Left renal pelvis (tissue), 4 donors: Measurements from ENCODE around the gene TMX2. TPM values are rescaled to one million over a fixed set of nuclear protein-coding genes. Genes with fewer than 3 reads are reported as not detected.

ENCODE experiments used
- DNase-seq, 4 donors: peaks; one replicate each; pipeline ENCODE4 v3.0.0-alpha.2; 2013; ENCODE audit warnings: low read depth in 4 of 4, low spot score in 3 of 4
- polyA plus RNA-seq, 4 donors: library from polyadenylated mRNA; unstranded; fragments of 120-200 nt; gene quantifications; one replicate each; pipeline ENCODE4 v1.2.1, GENCODE V29; 2013; ENCODE audit not compliant: insufficient read length in 4 of 4

Gene TMX2
- polyA plus RNA-seq, 4 donors: 81.6 to 126 (median 117) TPM

DNA sequence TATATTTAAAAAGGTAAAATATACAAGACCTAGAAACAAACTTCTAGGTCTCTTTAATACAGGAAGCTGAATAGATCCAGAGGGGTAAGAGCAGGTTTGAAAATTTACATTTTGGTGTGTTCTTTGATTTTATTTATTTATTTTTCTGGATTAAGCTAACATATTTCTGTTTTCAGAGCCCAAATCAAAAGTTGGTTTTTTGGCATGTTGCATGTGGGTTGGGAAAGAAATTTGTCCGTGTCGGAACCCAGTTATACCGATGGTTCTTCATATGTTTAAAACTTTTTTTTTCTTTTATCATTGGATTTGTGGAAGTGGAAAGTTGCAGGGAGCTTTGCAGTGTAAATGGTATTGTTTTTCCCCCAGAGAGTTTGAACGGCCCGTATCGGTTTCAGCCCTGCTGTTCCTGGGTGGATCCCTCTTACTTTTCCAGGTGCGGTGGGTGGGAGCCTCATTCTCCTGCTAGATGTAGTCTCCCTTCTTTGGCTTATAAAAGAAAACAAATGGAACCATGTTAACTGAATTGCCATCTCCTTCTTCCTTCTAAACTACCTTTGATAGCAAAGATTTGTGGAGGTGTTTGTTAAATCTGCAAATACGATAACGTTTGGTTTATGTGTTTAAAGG lies 50.0 kb downstream of the TMX2 start:
- DNase-seq: no peak

DNA sequence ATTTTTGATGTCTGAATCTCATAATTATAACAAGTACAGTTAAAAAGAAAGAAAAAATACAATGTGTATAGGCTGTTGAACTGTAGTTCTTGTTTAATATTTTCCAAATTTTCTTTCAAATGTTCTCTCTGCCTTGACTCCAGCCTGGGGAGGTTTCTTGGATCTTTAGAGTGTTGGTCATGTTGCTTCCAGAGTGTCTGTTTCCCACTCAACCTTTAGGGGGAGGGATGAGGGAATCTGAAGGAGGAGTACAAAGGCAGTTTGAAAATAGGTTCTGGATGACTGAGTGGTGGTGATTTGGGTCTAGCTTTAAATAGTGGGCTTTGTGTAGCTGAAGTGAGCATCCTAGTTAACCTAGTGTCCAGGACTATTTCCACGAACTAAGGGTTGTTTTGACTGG lies 51.2 kb downstream of the TMX2 start:
- DNase-seq: no peak

DNA sequence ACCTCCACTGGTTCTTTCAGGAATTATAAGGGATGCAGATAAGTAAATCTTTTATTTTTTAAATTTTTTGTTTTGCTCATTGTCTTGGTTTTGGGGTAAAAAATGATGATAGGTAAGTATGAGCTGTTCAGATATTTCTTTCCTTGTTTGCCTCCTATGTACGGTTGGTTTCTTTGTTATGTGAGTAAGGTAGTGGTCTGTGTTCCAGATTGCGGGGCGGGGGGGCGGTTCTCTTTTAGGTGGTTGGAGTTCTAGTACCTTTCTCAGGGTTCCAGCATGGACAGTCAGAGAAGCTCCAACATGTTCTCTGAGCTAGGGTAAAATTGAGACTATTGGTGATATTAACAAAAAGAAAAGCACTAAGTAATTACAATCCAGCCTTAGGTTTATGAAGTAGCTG lies 51.6 kb downstream of the TMX2 start:
- no peak for DNase-seq

DNA sequence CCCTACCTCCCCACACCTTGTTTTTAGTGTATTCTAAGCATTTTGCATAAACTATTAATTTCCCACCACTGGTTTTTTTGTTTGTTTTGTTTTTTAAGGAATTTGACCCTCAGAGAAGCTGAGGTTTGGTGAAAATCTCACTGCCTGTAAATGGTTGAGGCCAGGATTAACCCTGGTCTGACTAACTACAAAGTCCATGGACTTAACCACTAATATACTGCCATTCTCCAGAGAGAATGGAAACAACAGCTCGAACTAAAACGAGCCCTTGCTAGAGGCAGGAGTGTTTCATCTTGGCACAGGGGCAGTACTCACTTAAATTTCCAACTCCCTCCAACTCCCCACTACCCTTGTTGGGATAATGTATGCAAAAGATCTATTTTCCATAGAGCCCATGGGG lies 52.2 kb downstream of the TMX2 start:
- DNase-seq: no peak

DNA sequence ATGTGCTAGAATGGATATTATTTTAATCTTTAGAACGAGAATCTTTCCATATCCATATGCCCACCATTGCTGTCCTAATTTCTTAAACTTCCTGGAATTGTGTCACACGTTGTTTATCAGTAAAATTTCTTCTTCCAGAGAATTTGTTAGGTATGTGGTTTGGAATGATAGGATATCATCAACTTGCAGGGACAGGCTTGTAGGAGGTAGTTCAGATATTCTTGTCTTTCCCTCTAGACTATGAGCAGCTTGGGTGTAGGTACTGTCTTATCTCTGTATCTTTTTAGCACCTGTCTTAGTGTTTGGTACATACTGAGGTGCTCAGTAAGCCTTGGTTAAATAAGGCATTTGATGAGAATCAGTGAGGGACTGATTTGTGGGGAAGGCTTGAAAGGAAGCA lies 52.6 kb downstream of the TMX2 start:
- DNase-seq: no peak

DNA sequence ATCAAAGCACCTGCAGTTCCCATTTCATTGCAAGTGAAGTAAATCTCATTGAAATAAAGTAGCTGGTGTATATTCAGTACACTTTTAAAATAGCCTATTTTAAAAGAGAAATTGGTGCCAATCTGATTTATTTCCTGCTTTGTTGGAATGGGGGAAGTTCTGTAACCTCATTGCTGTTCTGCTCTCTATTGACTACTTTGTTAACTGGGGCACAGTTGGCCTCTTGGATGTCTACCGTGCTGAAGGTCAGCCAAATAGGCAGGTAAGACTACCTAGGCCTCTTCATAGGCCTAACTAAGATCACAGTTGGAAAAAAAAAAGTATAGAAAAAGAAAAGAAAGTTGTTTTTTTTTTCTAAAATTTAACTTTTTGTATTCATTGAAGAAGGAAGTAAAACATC lies 58.4 kb downstream of the TMX2 start:
- no peak for DNase-seq

DNA sequence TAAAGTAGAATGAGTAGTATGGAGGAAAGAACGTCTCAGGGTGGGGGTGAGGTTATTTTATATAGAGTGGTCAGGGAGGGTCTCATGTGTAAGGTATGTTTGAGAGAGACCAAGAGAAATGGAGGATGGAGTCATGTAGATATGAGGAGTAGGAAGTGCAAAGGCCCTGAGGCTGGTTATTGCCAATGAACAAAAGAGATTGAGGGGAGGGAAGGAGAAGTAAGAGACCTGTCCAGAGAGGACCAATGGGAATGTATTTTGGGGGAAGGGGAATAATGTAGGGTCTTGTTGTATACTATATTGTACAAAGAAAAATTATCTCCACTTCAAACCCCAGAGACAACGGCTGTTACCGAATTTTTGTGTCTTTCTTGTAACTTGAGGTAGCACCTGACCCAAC lies 59.0 kb downstream of the TMX2 start:
- DNase-seq: no peak

DNA sequence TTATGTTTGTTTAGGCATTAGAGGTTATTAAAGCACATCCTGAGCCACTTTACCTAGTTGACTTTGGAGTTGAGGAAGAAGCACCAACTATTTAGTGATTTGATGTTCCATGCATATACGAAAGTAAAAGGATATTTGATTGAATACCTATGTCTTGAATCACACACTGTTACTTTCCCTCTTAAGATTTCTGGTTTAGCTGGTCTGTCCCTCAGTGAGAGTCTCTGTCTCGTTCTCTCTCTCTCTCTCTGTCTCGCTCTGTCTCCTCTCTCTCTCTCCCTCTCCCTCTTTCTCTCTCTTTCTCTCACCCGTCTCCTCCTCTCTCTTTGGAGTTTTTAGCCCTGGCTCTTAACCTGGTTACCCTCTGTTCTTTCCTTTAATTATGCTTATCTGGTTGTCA lies 60.2 kb downstream of the TMX2 start:
- DNase-seq: no peak

DNA sequence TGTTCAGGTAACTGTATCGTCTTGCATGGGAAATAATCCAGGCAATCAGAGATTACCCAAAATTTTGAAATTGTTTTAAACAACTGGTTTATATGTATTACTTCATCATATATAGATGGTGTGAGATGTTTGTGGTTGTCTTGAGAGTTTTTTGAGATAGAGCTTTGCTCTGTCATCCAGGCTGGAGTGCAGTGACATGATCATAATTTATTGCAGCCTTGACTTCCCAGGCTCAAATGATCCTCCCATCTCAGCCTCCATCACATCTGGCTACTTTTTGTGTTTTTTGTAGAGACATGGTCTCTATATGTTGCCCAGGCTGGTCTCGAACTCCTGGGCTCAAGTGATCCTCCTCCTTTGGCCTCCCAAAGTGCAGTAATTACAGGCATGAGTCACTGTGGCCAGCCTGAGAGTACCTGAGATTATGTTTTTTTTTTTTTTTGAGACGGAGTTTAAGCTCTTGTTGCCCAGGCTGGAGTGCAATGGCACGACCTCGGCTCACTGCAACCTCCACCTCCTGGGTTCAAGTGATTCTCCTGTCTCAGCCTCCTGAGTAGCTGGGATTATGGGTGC lies 60.7 kb downstream of the TMX2 start:
- no peak for DNase-seq

DNA sequence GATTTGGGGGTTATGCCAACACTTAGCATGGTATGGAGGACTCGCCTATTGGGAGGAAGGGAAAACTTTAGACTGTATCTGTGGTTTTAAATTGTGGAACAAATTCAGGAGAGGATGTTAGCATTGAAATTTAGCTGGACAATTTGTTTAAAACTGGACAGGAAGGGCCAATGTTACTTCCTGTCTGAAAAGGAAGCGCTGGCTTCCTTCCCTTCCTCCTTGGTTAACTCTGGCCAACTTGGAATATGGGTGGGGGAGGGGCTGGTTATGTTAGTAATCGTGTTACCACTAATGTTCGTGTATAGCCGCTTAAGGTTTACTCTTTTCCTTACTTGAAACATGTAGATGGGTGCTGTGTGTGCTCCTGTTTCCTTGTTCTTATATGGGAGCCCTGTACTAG lies 63.1 kb downstream of the TMX2 start:
- no peak for DNase-seq

DNA sequence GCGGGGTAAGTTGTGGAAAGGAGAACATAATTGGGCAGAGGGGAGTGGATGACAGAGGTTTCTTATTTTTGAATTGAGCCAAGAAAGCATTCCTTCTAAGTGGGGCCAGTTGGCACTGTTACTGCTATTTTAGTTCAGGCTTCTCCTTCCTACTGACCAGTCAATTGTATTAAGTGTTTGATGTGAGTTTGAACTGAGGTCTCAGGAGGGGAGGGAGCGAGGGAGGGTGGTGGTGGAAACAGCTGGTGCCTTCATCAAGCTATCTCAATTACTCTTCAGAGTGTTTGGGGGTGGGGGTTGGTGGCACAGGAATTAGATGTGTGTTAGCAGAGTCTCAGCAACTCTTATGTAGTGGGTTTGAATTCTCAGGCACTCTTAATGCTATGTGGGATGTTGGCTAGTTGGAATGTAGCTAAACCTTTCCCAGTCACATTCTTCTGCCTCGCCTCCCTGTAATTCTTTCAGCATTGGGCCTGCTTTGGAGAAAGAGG lies 63.7 kb downstream of the TMX2 start:
- no peak for DNase-seq

DNA sequence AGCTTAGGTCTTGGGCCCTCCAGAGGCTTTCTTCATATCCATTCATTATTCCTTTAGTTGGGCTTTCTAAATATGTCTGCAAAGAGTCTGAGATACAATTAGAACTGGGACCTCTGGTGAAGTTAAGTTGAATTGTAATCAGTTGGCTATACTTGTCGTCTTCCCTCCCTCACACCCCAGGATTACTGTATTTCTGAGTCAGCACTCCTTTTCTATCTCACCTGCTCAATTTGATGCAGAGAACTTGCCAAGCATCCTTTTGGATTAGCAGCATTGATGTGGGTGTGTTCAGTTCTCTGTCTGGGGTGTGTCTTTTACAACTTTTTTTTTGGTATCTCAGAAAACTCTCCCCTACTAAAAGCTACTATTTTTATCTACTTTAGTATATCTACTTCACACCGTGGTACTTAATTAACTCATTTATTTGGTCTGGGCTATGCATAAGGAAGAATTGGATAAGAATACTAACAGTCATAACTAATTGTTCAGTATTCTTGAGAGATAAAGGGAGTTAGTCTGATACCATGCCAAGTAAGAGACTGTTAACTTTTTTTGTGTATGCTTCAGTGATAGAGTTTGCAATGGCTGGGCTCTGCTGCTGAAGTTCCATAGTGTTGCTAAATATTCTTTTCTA lies 64.3 kb downstream of the TMX2 start:
- DNase-seq: no peak

DNA sequence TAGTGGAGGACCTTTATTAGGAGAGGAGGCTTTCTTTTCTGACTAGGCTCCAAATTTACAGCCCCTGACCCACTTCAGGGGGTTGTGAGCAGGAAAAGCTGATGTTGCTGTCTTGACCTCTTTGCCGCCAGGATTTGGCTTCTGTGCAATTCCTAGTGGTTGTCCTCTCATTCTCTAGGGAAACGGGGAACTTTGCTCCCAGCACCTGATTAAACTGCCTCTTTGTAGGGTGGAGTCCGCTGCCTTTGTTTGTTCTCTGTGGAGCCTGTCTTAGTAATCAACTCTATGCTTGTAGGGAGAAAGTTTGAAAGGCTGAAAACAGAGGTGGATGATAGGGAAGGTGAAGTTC lies 65.5 kb downstream of the TMX2 start:
- DNase-seq: no peak

DNA sequence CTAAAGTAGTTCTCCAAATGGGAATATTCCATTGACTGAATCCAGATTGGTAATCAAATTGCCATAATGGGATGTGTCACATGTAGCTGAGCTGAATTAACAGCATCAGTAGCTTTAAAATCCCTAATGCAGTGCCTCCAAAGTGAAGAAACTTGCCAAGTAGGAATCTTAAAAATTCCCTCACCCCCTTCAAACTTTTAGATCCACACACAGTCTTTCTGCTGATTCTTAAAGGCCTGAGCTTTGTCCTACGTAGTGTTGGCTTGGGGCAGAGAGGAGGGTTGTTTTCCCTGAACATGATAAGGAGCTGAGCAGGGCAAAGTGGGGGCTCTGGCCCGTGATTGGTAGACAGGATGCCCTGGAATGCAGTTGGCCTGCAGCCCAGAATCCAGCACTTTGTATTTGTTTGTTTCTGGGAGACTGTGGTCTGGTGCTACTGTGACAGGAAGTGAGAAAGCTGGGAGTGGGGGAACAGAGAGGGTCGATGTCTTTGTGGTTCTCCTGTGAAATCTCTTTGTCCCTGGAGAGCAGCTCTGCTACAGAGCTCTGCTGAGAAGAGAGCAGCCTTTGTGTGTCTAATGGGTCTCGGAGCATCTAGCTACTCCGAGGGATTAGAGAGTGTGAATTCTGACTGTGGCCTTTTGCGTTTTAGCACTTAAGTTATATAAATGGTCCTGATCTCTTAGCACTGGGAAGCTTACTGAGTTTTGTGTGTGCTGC lies 66.1 kb downstream of the TMX2 start:
- DNase-seq: peak; percentile 93 to 95 (median 94)

DNA sequence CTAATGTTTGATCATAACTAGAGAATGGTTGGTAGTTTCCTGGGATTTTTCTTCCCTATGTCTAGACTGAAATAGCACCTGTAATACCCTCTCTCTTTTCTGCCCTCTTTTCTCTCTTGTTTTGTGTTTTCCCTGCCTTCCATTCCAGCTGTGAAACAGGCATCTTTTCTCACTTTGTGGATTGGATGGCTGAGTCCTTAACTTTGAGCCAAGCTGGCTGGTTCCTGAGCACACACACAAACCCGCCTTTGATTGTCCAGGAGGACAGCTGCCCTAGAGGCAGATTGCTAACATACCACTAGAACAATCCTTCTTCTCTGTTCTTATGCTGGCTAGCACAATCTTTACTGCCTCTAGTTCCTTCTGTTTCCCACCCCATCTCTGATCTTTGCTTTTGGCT lies 66.9 kb downstream of the TMX2 start:
- no peak for DNase-seq

DNA sequence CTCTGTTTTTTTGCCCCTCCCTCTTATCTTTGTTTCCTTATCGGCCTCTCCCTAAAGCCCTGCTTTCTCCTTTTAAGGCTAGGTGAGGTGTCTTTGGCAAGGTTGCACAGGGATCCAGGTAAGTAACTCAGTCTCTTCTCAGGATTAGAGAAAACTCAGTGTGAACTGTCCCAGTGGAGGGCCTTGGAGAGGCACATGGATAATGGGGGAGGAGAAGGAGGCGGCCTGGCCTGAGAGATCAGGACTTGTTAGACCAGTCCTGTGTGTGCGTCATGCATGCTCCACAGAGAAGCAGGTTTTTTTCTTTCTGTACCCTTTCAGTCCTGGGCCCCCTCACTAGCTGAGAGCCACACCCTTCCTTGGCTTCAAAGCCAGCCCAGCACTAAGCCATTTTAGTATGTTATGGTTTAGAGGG lies 69.1 kb downstream of the TMX2 start:
- no peak for DNase-seq

DNA sequence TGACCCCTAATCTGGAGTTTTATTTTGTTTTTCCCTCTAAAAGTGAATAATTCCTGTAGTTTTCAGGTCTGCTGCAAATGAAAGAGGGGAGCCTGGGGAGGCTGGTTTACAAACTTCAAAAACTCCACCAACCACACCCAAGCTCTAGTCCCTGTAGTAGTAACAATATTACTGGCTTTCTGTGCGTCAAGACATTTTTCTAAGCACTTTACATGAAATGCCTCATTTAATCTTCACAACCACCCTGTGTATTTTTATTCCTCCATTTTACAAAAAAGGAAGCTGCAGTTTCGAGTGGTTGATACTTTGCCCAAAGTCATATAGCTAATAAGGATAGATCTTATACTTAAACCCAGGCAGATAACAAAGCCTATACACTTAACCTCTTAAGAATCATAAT lies 72.7 kb downstream of the TMX2 start:
- DNase-seq: no peak

DNA sequence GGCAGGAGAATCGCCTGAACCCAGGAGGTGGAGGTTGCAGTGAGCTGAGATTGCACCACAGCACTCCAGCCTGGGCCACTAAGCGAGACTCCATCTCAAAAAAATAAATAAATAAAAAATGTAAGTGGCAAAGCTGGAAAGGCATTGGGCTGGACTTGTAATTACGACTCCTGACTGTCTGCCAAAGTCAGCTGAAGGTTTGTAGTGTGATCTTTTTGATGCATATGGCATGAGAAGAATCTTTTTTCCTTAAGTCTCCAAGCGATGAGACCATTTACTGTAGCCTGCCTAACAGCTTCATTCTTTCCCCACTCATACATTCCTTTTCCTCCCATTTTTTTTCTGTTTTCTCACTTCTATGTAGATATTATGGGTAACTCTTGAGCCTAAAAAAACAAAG lies 74.0 kb downstream of the TMX2 start:
- no peak for DNase-seq

DNA sequence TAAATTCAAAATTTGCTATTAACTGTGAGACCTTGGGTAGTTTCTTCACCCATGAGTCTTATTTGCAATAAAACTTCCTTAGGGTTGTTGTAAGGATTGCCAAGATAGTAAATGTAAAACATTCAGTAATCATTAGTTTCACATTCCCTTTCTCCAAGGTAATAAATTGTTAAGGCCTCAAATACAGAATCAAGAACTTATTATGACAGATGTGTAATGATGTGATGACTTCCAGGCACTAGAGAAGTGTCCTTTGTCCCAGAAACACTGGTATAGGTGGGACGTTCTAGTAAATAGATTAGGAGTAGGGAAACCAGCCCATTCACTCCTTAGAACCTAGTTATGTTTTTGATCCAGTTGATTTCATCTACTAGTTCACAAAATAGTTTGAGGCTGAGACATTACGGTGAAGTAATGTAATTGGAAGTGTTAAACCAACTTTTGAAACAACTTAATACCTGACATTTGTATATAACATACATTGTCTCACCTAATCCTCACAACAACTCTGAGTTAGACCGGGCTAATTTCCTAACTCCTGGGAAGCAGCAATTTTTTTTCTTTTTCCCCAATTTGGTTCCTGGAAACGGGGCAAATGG lies 74.7 kb downstream of the TMX2 start:
- DNase-seq: no peak

DNA sequence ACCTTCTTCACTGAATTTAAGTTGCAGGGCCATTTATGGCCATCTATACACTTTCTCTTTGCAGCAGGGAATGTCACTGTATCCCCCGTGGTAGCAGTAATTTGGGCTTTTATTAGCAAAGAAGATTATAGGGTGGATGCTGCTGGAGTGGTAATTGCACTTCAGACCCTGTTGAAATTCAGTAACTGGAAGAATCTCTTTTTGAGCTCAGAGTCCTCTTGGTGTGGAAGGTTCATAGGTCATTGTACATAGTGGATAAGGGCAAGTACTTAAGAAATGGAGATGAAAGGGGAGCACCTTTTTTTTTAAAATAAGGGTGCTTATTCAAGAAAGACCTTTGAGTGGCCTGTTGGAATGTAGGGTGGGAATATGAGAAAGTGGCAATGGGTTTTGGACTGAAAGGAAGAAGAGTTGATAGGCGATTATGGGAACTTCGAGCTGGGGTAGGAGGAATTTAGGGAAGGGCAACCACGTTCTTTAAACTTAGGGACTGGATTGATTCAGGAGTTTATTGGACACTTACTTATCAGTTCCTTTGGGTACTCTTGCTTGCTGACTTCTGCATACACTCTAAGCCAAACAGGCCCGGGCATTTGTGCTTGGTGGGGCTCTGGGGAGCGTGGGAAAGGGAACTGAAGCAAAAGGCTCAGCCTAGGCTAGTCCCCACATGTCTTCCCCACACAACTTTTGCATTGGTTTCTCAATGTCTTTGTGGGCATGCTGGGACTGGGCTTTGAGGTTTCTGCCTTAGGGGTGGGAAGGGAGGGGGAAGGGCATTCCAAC lies 75.7 kb downstream of the TMX2 start:
- DNase-seq: no peak

DNA sequence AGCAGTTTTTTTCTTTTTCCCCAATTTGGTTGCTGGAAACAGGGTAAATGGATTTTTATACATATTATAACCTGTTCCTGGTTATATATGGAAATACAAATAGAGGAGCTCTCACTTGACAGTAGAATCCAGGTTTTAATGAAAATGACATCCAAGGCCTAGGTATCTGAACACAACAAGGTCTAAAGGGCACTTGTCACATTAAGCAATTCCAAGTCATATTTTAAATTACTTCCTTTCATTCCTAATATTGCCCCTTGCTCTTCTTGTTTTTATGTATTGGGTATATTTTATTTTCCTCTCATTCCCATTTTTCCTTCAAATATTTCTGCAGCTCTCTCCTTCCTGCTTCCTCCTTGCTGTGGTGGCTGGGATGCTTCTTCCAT lies 76.3 kb downstream of the TMX2 start:
- no peak for DNase-seq
